ENCODE measurements around the gene CDK13. TPM values are rescaled to one million over a fixed set of nuclear protein-coding genes. Genes with fewer than 3 reads are reported as not detected.
A peak's percentile ranks its signal among the peaks of the same experiment; 100 is the strongest.

CDK13 gene
- total and polyA plus RNA-seq, 9 of the 15 experiments (the other 6 are each of a cell fraction or from before 2014, with no cell fraction given), result 9.8 to 46.1 (median 32.4) TPM

DNA sequence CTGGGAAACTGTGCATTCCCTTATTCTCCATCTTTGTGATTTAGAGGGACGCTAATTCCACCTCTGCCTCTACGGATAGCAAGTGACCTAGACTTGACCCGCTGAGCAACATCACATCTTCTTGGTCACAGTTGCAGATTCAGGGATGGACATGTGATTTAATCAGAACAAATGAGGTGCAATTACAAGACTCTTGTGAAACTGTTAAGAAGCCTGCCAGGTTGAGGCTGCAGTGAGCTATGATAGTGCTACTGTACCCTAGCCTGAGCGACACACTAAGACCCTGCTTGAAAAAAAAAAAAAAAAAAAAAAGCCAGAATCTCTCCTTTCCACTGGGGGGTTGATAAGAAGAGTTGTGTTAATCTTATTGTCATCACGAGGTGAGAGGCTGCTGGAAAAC lies 170.0 kb downstream of the CDK13 start:
- no peaks in the 10 kb centered on the region for H3K4me1 ChIP-seq (replicated peaks in 1 of 2; ENCODE audit: control insufficient read depth in 2 of 2, insufficient read depth in 2 of 2, low read length in 2 of 2)
- intact Hi-C loops (cut with micrococcal nuclease) (no loop called here), in situ Hi-C loops (cut with MboI) (no loop called here)
- H3K9me3 ChIP-seq (replicated peaks; ENCODE audit: control insufficient read depth, insufficient read depth, low read depth, low read length), result no peaks in the 10 kb centered on the region
- FAIRE-seq (no peak), ATAC-seq (no peak; the same call in 1 of the 3 replicates), DNase-seq (ENCODE audit: extremely low read depth in 1 of 4, low spot score in 3 of 4) (peak in 1 of 4 experiments; percentile 4)
- no peaks in the 10 kb centered on the region for H3K9me1 ChIP-seq (ENCODE audit: control insufficient read depth, insufficient read depth, low read length)
- no peaks in the 10 kb centered on the region; the same call in 2 of the 3 replicates for H3K79me2 ChIP-seq (ENCODE audit: control insufficient read depth, insufficient read depth, low read length)
- no peaks in the 10 kb centered on the region; the same call in 2 of the 3 replicates for H3K36me3 ChIP-seq (ENCODE audit: control insufficient read depth, insufficient read depth, low read length)
- WGBS (ENCODE audit: insufficient coverage, low coverage, missing lambda C conversion rate), result 32% methylated on average over 5 of the region's 5 CpGs
- no TSS peak for BruUV-seq (replicated peaks)
- POLR2A ChIA-PET, result interaction anchor here (0.6 kb wide), 1 partner anchor 1286 kb away, joined by 3 read pairs; no protein-coding TSS in a partner anchor
- CTCF ChIA-PET (ENCODE audit: low intra/inter-chr PET ratio), result no interaction called here
- no peak overlapping the region for H3K4me2 ChIP-seq (ENCODE audit: insufficient read depth, low read length)
- no peaks in the 10 kb centered on the region for H4K20me1 ChIP-seq (replicated peaks; ENCODE audit: control insufficient read depth, insufficient read depth, low read length)
- no peak overlapping the region for H2AFZ ChIP-seq (ENCODE audit: low read depth, low read length)
- H3K4me3 ChIP-seq, result no peak overlapping the region
- no peak overlapping the region for H3K27ac ChIP-seq (ENCODE audit: extremely low read depth, low read depth, low read length)
- no peaks in the 10 kb centered on the region for H3K27me3 ChIP-seq (ENCODE audit: control insufficient read depth in 2 of 2, insufficient read depth in 2 of 2, low read length in 2 of 2)
- H3K9ac ChIP-seq (ENCODE audit: insufficient read depth in 1 of 2, low read depth in 2 of 2, low read length in 2 of 2), result no peak overlapping the region
- TF ChIP-seq, protein P1, sequence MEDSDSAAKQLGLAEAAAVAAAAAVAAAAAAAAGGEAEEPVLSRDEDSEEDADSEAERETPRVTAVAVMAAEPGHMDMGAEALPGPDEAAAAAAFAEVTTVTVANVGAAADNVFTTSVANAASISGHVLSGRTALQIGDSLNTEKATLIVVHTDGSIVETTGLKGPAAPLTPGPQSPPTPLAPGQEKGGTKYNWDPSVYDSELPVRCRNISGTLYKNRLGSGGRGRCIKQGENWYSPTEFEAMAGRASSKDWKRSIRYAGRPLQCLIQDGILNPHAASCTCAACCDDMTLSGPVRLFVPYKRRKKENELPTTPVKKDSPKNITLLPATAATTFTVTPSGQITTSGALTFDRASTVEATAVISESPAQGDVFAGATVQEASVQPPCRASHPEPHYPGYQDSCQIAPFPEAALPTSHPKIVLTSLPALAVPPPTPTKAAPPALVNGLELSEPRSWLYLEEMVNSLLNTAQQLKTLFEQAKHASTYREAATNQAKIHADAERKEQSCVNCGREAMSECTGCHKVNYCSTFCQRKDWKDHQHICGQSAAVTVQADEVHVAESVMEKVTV (CRISPR knock-in tag; IDR thresholded peaks at IDR 0.05), result no peak
- TF ChIP-seq SNIP1 (IDR thresholded peaks at IDR 0.05; ENCODE audit: low read depth) (no peak), ZNF124 (CRISPR knock-in tag; IDR thresholded peaks at IDR 0.05) (no peak), NFIC (IDR thresholded peaks at IDR 0.05) (no peak), RUNX1 (IDR thresholded peaks at IDR 0.05; ENCODE audit: low read depth) (no peak), BHLHE40 (IDR thresholded peaks at IDR 0.05; ENCODE audit: low read length) (no peak), MTA2 (IDR thresholded peaks at IDR 0.05; ENCODE audit: low read depth) (no peak)
- TF ChIP-seq, protein P2, sequence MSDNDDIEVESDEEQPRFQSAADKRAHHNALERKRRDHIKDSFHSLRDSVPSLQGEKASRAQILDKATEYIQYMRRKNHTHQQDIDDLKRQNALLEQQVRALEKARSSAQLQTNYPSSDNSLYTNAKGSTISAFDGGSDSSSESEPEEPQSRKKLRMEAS (CRISPR knock-in tag; IDR thresholded peaks at IDR 0.05), result no peak
- TF ChIP-seq, protein P3, sequence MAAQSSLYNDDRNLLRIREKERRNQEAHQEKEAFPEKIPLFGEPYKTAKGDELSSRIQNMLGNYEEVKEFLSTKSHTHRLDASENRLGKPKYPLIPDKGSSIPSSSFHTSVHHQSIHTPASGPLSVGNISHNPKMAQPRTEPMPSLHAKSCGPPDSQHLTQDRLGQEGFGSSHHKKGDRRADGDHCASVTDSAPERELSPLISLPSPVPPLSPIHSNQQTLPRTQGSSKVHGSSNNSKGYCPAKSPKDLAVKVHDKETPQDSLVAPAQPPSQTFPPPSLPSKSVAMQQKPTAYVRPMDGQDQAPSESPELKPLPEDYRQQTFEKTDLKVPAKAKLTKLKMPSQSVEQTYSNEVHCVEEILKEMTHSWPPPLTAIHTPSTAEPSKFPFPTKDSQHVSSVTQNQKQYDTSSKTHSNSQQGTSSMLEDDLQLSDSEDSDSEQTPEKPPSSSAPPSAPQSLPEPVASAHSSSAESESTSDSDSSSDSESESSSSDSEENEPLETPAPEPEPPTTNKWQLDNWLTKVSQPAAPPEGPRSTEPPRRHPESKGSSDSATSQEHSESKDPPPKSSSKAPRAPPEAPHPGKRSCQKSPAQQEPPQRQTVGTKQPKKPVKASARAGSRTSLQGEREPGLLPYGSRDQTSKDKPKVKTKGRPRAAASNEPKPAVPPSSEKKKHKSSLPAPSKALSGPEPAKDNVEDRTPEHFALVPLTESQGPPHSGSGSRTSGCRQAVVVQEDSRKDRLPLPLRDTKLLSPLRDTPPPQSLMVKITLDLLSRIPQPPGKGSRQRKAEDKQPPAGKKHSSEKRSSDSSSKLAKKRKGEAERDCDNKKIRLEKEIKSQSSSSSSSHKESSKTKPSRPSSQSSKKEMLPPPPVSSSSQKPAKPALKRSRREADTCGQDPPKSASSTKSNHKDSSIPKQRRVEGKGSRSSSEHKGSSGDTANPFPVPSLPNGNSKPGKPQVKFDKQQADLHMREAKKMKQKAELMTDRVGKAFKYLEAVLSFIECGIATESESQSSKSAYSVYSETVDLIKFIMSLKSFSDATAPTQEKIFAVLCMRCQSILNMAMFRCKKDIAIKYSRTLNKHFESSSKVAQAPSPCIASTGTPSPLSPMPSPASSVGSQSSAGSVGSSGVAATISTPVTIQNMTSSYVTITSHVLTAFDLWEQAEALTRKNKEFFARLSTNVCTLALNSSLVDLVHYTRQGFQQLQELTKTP (IDR thresholded peaks at IDR 0.05; ENCODE audit: low read depth in 1 of 2, partially characterized antibody in 2 of 2), result no peak
- TF ChIP-seq, protein P4, sequence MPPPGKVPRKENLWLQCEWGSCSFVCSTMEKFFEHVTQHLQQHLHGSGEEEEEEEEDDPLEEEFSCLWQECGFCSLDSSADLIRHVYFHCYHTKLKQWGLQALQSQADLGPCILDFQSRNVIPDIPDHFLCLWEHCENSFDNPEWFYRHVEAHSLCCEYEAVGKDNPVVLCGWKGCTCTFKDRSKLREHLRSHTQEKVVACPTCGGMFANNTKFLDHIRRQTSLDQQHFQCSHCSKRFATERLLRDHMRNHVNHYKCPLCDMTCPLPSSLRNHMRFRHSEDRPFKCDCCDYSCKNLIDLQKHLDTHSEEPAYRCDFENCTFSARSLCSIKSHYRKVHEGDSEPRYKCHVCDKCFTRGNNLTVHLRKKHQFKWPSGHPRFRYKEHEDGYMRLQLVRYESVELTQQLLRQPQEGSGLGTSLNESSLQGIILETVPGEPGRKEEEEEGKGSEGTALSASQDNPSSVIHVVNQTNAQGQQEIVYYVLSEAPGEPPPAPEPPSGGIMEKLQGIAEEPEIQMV (tag; conservative IDR thresholded peaks at IDR 0.05; ENCODE audit: low read depth), result no peak
- TF ChIP-seq, protein P5, sequence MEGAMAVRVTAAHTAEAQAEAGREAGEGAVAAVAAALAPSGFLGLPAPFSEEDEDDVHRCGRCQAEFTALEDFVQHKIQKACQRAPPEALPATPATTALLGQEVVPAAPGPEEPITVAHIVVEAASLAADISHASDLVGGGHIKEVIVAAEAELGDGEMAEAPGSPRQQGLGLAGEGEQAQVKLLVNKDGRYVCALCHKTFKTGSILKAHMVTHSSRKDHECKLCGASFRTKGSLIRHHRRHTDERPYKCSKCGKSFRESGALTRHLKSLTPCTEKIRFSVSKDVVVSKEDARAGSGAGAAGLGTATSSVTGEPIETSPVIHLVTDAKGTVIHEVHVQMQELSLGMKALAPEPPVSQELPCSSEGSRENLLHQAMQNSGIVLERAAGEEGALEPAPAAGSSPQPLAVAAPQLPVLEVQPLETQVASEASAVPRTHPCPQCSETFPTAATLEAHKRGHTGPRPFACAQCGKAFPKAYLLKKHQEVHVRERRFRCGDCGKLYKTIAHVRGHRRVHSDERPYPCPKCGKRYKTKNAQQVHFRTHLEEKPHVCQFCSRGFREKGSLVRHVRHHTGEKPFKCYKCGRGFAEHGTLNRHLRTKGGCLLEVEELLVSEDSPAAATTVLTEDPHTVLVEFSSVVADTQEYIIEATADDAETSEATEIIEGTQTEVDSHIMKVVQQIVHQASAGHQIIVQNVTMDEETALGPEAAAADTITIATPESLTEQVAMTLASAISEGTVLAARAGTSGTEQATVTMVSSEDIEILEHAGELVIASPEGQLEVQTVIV (CRISPR knock-in tag; IDR thresholded peaks at IDR 0.05; ENCODE audit: borderline replicate concordance), result no peak
